Measurements from ENCODE around the gene LMNB1. TPM values are rescaled to one million over a fixed set of nuclear protein-coding genes. Genes with fewer than 3 reads are reported as not detected.
"Not testable (repeated sequence)": the region's sequence is repeated elsewhere in the genome, so short reads cannot be mapped to it uniquely, and the experiment has no call there.

Gene LMNB1
- total RNA-seq, 1 donor from 2014 or later = 362 TPM

DNA sequence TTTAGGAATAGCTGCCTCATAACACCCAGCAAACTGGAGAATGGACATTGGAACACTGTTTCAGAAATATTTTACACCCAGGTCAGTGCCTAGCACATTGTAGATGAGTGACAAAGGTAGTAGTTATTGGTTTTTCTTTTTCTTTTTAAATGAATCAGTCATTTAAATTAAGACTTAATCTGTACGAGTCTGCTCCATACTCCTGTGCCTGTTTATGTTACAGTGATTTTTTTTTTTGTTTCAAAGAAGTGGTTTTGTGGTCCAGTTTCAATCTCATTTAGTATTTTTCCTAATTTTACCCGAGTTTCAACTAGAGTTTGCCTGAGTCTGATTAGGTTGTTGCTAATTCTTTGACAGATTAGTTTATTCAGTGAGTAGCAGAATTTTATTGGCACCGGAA lies 16.2 kb downstream of the LMNB1 start:
- no peak for DNase-seq (ENCODE audit: low read depth, low spot score)
- Mint-ChIP-seq H3K4me3 (no peak overlapping the region), H3K36me3 (ENCODE audit: low read depth) (peaks cover 14% of the 10 kb centered on the region), H3K4me1 (peaks cover 42% of the 10 kb centered on the region), H3K27ac (ENCODE audit: unreplicated experiment) (no peak overlapping the region), H3K9me3 (no peaks in the 10 kb centered on the region), H3K27me3 (ENCODE audit: low read depth) (no peaks in the 10 kb centered on the region)
- TF ChIP-seq, protein P1, sequence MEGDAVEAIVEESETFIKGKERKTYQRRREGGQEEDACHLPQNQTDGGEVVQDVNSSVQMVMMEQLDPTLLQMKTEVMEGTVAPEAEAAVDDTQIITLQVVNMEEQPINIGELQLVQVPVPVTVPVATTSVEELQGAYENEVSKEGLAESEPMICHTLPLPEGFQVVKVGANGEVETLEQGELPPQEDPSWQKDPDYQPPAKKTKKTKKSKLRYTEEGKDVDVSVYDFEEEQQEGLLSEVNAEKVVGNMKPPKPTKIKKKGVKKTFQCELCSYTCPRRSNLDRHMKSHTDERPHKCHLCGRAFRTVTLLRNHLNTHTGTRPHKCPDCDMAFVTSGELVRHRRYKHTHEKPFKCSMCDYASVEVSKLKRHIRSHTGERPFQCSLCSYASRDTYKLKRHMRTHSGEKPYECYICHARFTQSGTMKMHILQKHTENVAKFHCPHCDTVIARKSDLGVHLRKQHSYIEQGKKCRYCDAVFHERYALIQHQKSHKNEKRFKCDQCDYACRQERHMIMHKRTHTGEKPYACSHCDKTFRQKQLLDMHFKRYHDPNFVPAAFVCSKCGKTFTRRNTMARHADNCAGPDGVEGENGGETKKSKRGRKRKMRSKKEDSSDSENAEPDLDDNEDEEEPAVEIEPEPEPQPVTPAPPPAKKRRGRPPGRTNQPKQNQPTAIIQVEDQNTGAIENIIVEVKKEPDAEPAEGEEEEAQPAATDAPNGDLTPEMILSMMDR (conservative IDR thresholded peaks at IDR 0.05) = no peak

DNA sequence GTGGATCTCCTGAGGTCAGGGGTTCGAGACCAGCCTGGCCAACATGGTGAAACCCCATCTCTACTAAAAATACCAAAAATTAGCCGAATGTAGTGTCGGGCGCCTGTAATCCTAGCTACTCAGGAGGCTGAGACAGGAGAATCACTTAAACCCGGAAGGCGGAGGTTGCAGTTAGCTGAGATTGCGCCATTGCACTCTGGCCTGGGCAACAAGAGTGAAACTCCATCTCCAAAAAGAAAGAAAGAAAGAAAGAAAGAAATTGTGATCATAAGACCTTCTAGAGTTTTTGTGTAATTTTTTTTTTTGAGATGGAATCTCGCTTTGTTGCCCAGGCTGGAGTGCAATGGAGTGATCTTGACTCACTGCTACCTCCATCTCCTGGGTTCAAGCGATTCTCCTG lies 16.7 kb downstream of the LMNB1 start:
- Mint-ChIP-seq H3K4me1 (peaks cover 41% of the 10 kb centered on the region), H3K36me3 (ENCODE audit: low read depth) (peaks cover 15% of the 10 kb centered on the region)
- not testable (repeated sequence) for DNase-seq (ENCODE audit: low read depth, low spot score); H3K9me3 Mint-ChIP-seq; H3K4me3 Mint-ChIP-seq; H3K27me3 Mint-ChIP-seq (ENCODE audit: low read depth); H3K27ac Mint-ChIP-seq (ENCODE audit: unreplicated experiment)

DNA sequence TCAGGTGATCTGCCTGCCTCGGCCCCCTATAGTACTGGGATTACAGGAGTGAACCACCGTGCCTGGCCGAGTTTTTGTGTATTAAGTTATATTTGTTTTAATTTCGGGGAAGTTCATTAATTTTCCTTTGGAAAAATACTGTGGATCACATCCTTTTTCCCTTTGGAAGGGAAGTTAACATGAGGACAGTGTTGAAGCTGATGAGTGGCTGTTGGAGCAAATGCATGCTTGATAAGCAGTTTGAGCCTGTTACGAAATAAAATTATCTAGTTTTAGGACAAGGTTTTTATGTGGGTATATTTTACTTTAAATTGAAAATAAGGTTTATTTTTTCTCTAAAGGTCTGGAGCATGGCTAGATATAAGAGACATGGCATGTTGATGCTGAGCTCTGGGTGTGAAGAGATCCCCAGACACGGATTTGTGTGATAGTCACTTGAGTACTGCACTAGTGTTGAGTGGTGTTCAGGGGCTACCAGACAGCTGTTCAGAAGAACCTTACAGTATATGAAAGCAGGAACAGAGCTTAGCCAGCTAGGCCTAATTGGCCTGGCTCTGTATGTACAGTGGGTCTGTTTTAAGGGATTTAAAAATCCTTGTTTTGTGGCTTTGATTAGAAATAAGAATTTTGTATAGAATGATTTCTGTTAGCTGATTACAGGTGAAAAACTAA lies 17.4 kb downstream of the LMNB1 start:
- no peaks in the 10 kb centered on the region for H3K27me3 Mint-ChIP-seq (ENCODE audit: low read depth)
- H3K36me3 Mint-ChIP-seq (ENCODE audit: low read depth) = peaks cover 15% of the 10 kb centered on the region
- TF ChIP-seq, protein P1 (conservative IDR thresholded peaks at IDR 0.05) = no peak
- H3K4me1 Mint-ChIP-seq = peaks cover 40% of the 10 kb centered on the region
- DNase-seq (ENCODE audit: low read depth, low spot score) = no peak
- H3K4me3 Mint-ChIP-seq = no peak overlapping the region
- H3K27ac Mint-ChIP-seq (ENCODE audit: unreplicated experiment) = no peak overlapping the region
- H3K9me3 Mint-ChIP-seq = peaks cover 4% of the 10 kb centered on the region

DNA sequence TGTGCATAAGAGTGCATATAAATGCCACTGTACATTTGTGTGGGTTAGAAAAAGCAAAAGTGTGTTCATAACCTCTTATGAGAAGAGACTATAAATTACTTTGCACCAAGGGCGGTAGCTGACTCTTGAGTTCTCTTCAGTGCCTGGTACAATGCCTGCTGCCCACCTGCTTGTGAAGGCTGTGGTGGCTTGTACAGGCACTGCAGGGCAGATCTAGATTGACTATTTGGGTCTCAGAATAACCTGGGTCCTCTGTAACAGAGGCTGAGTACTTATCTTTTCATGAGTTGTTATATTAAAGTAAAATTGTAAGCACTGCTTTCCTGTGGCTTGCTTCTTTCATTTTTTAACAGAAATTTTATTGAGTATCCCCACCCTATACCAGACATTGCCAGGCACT lies 22.8 kb downstream of the LMNB1 start:
- peaks cover 4% of the 10 kb centered on the region for H3K9me3 Mint-ChIP-seq
- no peak for DNase-seq (ENCODE audit: low read depth, low spot score)
- peaks cover 34% of the 10 kb centered on the region for H3K4me1 Mint-ChIP-seq
- TF ChIP-seq, protein P1 (conservative IDR thresholded peaks at IDR 0.05) = no peak
- no peaks in the 10 kb centered on the region for H3K27me3 Mint-ChIP-seq (ENCODE audit: low read depth)
- no peak overlapping the region for H3K27ac Mint-ChIP-seq (ENCODE audit: unreplicated experiment)
- no peak overlapping the region for H3K4me3 Mint-ChIP-seq
- H3K36me3 Mint-ChIP-seq (ENCODE audit: low read depth) = peaks cover 14% of the 10 kb centered on the region

DNA sequence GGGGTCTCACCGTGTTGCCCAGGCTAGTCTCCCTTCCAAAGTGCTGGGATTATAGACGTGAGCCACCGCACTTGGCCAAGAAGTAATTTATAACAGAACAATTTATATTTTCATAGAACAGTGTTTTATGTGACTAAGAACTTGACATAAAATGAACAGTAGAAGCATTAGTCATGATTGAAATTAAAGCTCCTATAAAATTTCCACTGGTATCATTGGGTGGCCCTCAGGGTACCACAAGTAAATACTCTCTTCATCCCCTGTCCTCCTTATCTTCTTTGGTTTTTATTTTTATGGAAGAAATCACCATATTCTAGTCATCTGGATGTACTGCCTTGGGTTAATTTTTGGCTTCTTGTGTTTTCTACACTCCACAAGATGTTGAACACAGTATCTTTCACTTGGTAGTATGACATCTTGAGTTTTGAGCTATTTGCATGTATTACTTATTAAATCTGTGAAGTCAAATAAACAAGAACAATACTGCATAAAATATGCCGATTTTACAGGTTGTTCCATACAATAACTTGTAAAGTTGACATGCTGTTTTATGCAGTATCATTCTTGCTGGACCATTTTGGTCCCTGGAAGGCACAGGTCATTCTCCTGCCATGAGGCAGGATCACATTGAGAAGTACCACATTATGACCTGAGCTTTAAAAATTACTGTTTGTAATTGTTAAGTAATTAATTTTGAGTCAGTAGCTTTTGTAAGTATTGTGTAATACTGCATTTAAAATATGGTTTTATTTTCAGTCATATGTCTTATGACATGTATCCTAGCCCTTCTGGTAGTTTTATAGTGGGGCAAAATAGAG lies 24.4 kb downstream of the LMNB1 start:
- Mint-ChIP-seq H3K4me1 (peaks cover 29% of the 10 kb centered on the region), H3K27me3 (ENCODE audit: low read depth) (no peaks in the 10 kb centered on the region), H3K9me3 (peaks cover 4% of the 10 kb centered on the region), H3K4me3 (no peak overlapping the region), H3K27ac (ENCODE audit: unreplicated experiment) (no peak overlapping the region), H3K36me3 (ENCODE audit: low read depth) (peaks cover 17% of the 10 kb centered on the region)
- no peak for DNase-seq (ENCODE audit: low read depth, low spot score)
- TF ChIP-seq, protein P1 (conservative IDR thresholded peaks at IDR 0.05) = no peak

DNA sequence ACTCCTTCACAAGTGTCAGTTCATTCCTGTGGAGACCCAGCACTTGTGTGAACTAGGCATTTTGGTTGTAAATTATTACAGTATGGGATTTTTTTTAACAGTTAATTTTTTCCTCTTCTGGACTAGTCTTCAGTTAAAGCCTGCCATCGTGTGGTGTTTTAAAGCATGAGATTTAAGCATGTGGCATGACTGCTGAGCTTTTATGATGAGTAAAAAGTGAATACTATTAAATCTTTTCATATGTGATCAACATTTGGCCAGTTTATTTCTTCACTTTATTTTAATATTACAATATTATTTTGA lies 25.0 kb downstream of the LMNB1 start:
- TF ChIP-seq, protein P1 (conservative IDR thresholded peaks at IDR 0.05) = no peak
- H3K27ac Mint-ChIP-seq (ENCODE audit: unreplicated experiment) = no peak overlapping the region
- peaks cover 4% of the 10 kb centered on the region for H3K9me3 Mint-ChIP-seq
- no peak overlapping the region for H3K4me3 Mint-ChIP-seq
- H3K27me3 Mint-ChIP-seq (ENCODE audit: low read depth) = no peaks in the 10 kb centered on the region
- H3K4me1 Mint-ChIP-seq = peaks cover 28% of the 10 kb centered on the region
- peaks cover 18% of the 10 kb centered on the region for H3K36me3 Mint-ChIP-seq (ENCODE audit: low read depth)
- DNase-seq (ENCODE audit: low read depth, low spot score) = no peak
